ENCODE measurements around the gene FGF18.
"Not testable (repeated sequence)": the region's sequence is repeated elsewhere in the genome, so short reads cannot be mapped to it uniquely, and the experiment has no call there.

The FGF18 gene

GRCh38 chr5:171405615-171406014, 13.8 kb upstream of the FGF18 start:
- H3K4me3 ChIP-seq (replicated peaks; ENCODE audit: low read depth, low read length), result no peak overlapping the region
- TF ChIP-seq CTCF (IDR thresholded peaks at IDR 0.05; ENCODE audit: low read length, missing control alignments), result peak; percentile 52
- peak; percentile 40 for DNase-seq (ENCODE audit: low read depth)

- no peak for DNase-seq (ENCODE audit: low read depth)
- TF ChIP-seq CTCF (IDR thresholded peaks at IDR 0.05; ENCODE audit: low read length, missing control alignments), result no peak
- no peak overlapping the region for H3K4me3 ChIP-seq (replicated peaks; ENCODE audit: low read depth, low read length)
Observed at GRCh38 chr5:171407234-171407633, 12.2 kb upstream of the FGF18 start.

DNA sequence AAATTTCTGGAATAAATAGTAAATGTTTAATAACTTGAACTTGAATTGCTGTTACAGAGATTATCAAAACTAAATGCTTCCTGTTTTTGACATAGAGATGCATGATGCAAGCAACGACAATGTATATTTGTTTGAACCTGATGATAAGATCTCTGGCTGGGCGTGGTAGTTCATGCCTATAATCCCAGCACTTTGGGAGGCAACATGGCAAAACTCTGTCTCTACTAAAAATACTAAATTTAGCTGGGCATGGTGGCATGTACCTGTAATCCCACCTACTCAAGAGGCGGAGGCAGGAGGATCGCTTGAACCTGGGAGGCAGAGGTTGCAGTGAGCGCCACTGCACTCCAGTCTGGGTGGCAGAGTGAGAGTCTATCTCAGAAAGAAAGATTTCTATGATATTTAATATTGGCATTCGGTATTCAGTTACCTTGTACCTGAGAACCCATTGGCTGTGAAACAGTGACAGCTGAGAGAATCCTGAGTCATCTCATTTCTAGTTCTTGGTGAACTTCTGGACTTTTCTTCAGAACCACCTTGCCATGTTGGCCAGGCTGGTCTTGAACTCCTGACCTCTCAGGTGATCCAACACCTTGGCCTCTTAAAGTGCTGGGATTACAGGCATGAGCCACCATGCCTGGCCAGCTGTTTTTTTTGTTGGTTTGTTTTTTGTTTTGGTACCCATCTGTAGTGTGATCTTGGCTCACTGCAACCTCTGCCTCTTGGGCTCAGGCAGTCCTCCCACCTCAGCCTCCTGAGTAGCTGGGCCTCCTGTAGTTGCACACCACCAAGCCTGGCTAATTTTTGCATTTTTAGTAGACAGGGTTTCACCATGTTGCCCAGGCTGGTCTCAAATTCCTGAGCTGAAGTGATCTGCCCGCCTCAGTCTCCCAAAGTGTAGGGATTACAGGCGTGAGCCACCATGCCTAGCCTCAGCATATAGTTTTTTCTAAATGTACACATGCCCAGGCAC, 10.0 kb upstream of the FGF18 start:
- TF ChIP-seq CTCF (IDR thresholded peaks at IDR 0.05; ENCODE audit: low read length, missing control alignments), result no peak
- no peak for DNase-seq (ENCODE audit: low read depth)
- H3K4me3 ChIP-seq (replicated peaks; ENCODE audit: low read depth, low read length), result no peak overlapping the region

- DNase-seq (ENCODE audit: low read depth), result no peak
- no peak for TF ChIP-seq CTCF (IDR thresholded peaks at IDR 0.05; ENCODE audit: low read length, missing control alignments)
- no peak overlapping the region for H3K4me3 ChIP-seq (replicated peaks; ENCODE audit: low read depth, low read length)
Observed at GRCh38 chr5:171410181-171410580, 9.3 kb upstream of the FGF18 start.

DNA sequence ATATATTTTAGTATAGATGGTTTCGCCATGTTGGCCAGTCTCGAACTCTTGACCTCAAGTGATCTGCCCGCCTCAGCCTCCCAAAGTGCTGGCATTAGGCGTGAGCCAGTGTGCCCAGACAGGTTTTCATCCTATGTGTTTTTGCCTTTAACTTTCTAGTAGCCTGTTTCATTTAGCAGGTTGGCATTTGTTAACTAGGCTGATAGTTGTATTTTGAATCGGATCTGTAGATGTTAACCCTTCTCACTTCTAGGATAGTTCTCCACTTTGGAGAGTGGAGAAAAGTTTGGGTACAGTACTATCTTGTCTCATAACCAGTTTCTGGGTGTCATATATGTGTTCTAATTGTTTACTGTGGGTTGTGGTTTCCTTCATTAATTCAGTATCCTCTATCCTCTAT, 7.3 kb upstream of the FGF18 start:
- no peak overlapping the region for H3K4me3 ChIP-seq (replicated peaks; ENCODE audit: low read depth, low read length)
- DNase-seq (ENCODE audit: low read depth), result no peak
- no peak for TF ChIP-seq CTCF (IDR thresholded peaks at IDR 0.05; ENCODE audit: low read length, missing control alignments)

DNA sequence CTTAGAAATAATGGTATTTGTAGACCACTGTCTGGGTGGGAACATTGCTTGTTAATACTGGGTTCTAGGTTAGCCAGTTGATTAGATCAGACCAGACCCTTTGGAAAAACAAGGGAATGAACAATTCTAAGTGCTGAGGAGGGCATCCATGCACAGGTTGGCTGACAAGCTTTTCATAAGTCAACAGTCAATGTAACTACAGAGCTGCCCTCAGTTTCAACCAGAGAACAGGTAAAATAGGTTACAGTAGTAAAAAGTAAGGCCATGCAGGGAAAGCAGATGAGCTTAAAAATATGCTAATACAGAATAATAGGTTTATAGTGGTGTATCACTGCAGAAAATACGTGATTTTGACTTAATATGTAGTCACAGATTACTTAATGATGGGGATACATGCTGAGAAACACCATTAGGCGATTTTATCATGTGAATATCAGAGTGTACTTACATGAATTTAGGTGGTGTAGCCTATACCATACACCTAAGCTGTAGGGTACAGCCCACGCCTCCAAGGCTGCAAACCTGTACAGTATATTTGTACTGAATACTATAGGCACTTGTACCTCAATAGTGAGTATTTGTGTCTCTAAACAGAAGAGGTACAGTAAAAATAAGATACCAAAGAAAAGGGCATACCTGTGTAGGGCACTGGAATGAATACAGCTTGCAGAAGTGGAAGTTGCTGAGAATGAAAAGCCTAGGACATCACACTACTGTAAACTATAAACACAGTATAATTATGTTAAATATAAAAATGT, 6.1 kb upstream of the FGF18 start:
- DNase-seq (ENCODE audit: low read depth), result no peak
- no peak overlapping the region for H3K4me3 ChIP-seq (replicated peaks; ENCODE audit: low read depth, low read length)
- TF ChIP-seq CTCF (IDR thresholded peaks at IDR 0.05; ENCODE audit: low read length, missing control alignments), result no peak

DNA sequence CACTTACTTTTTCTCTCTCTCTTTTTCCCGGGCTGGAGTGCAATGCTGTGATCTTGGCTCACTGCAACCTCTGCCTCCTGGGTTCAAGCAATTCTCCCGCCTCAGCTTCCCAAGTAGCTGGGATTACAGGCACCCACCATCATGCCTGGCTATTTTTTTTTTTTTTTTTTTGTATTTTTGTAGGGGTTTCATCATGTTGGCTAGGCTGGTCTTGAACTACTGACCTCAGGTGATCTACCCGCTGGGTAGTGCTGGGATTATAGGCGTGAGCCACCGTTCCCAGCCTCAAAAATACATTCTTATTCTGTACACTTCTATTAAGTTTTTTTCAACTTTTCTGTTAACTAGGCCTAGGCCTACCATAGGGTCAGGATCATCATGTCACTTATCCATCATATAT, 5.5 kb upstream of the FGF18 start:
- not testable (repeated sequence) for H3K4me3 ChIP-seq (replicated peaks; ENCODE audit: low read depth, low read length); DNase-seq (ENCODE audit: low read depth)
